ENCODE measurements around the gene SP2. TPM values are rescaled to one million over a fixed set of nuclear protein-coding genes. Genes with fewer than 3 reads are reported as not detected.

SP2 gene
- total and polyA plus RNA-seq, 2 of the 8 experiments (the other 6 are each of a cell fraction or from before 2014, with no cell fraction given) = 5.6 to 13.8 TPM

- TF ChIP-seq SUZ12 (IDR thresholded peaks at IDR 0.05; ENCODE audit: low read length) (no peak), CTBP2 (IDR thresholded peaks at IDR 0.05; ENCODE audit: borderline replicate concordance, insufficient read depth, insufficient read length, low read length) (no peak), TCF12 (IDR thresholded peaks at IDR 0.05; ENCODE audit: low read depth, low read length) (0 out of 2 replicates have a peak, but pooled peaks have one; percentile 73), RNF2 (IDR thresholded peaks at IDR 0.05; ENCODE audit: borderline replicate concordance, low read depth, low read length, missing control alignments, poor library complexity, severe bottlenecking) (no peak), RXRA (IDR thresholded peaks at IDR 0.05; ENCODE audit: insufficient read depth, low read depth, low read length) (no peak), TAF7 (optimal IDR thresholded peaks at IDR 0.05; ENCODE audit: borderline replicate concordance, low read depth, low read length) (no peak), TAF1 (IDR thresholded peaks at IDR 0.05; ENCODE audit: low read depth, low read length) (no peak), JUND (IDR thresholded peaks at IDR 0.05; ENCODE audit: low read length) (no peak), SAP30 (IDR thresholded peaks at IDR 0.05; ENCODE audit: insufficient read depth, insufficient replicate concordance, low read length) (no peak)
- TF ChIP-seq, protein P1, sequence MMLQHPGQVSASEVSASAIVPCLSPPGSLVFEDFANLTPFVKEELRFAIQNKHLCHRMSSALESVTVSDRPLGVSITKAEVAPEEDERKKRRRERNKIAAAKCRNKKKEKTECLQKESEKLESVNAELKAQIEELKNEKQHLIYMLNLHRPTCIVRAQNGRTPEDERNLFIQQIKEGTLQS (IDR thresholded peaks at IDR 0.05; ENCODE audit: insufficient read depth, low read depth, low read length) = no peak
- TF ChIP-seq, protein P2, sequence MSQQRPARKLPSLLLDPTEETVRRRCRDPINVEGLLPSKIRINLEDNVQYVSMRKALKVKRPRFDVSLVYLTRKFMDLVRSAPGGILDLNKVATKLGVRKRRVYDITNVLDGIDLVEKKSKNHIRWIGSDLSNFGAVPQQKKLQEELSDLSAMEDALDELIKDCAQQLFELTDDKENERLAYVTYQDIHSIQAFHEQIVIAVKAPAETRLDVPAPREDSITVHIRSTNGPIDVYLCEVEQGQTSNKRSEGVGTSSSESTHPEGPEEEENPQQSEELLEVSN (IDR thresholded peaks at IDR 0.05) = no peak
- TF ChIP-seq, protein P3, sequence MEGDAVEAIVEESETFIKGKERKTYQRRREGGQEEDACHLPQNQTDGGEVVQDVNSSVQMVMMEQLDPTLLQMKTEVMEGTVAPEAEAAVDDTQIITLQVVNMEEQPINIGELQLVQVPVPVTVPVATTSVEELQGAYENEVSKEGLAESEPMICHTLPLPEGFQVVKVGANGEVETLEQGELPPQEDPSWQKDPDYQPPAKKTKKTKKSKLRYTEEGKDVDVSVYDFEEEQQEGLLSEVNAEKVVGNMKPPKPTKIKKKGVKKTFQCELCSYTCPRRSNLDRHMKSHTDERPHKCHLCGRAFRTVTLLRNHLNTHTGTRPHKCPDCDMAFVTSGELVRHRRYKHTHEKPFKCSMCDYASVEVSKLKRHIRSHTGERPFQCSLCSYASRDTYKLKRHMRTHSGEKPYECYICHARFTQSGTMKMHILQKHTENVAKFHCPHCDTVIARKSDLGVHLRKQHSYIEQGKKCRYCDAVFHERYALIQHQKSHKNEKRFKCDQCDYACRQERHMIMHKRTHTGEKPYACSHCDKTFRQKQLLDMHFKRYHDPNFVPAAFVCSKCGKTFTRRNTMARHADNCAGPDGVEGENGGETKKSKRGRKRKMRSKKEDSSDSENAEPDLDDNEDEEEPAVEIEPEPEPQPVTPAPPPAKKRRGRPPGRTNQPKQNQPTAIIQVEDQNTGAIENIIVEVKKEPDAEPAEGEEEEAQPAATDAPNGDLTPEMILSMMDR (IDR thresholded peaks at IDR 0.05; ENCODE audit: control extremely low read depth in 1 of 3, insufficient read depth in 1 of 3, low read depth in 1 of 3, low read length in 3 of 3) = no peak
These were observed 6.2 kb downstream of the SP2 start (continued) for GRCh38 chr17:47902039-47902744.
